ENCODE measurements around the gene MYO18B. TPM values are rescaled to one million over a fixed set of nuclear protein-coding genes. Genes with fewer than 3 reads are reported as not detected.

Gene MYO18B
- total and polyA plus RNA-seq, 2 of the 4 experiments (the other 2 are of a cell fraction), result under 0.01 TPM; not detected in 1

DNA sequence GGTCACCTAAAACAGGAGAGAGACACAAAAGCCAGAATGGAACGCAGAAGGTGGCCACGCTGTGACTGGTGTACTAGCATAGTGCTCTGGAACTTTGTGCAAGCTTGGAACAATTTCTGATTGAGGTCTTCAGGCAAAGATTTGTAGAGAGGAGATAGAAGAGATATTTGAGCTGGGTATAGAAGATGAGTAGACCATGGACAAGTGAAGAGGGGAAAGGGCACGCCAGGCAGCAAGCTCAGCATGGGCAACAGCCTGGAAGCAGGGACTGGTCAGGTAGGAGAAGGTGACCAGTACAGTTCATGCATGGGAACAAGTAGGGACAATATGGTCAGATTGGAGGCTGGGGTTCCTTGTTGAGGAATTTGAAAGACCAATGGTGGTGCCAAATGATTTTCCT, 24.4 kb downstream of the MYO18B start:
- no peak overlapping the region for H2AK5ac ChIP-seq (ENCODE audit: low read depth, low read length)
- H3K18ac ChIP-seq (ENCODE audit: low read depth, low read length), result no peak overlapping the region
- H3K4me3 ChIP-seq (ENCODE audit: insufficient read depth, low read depth, low read length), result no peak overlapping the region
- ChIA-PET CTCF (no interaction called here), POLR2A (ENCODE audit: unreplicated experiment) (no interaction called here)
- no peaks in the 10 kb centered on the region for H3K79me1 ChIP-seq (ENCODE audit: low read depth in 1 of 2, low read length in 2 of 2)
- BruUV-seq (replicated peaks), result no TSS peak
- H4K20me1 ChIP-seq (ENCODE audit: insufficient read depth, low read length), result no peaks in the 10 kb centered on the region
- H3K56ac ChIP-seq (ENCODE audit: extremely low read depth, insufficient read depth, low read length), result no peak overlapping the region
- no peak overlapping the region for H3K4ac ChIP-seq (ENCODE audit: low read depth, low read length)
- H2BK15ac ChIP-seq (ENCODE audit: low read depth, low read length), result no peak overlapping the region
- DNase-seq (no peak), ATAC-seq (ENCODE audit: low read depth) (no peak)
- no peak overlapping the region for H3K9ac ChIP-seq (ENCODE audit: low read depth, low read length)
- 82% methylated on average over 2 of the region's 3 CpGs; no CpG with 5 or more reads in 1 of the 2 experiments for WGBS, 2 experiments (ENCODE audit: extremely low coverage in 2 of 2, insufficient read length in 1 of 2)
- H4K8ac ChIP-seq (ENCODE audit: low read depth in 2 of 2, low read length in 2 of 2), result no peak overlapping the region
- peaks cover 14% of the 10 kb centered on the region for H3K9me3 ChIP-seq (ENCODE audit: control insufficient read depth, insufficient read depth, low read length)
- no peak overlapping the region for H3K14ac ChIP-seq (replicated peaks; ENCODE audit: low read depth, low read length)
- no peak overlapping the region for H2BK120ac ChIP-seq (ENCODE audit: low read depth, low read length)
- H2BK20ac ChIP-seq (ENCODE audit: low read depth, low read length), result no peak overlapping the region
- no peak overlapping the region for H2AFZ ChIP-seq (replicated peaks; ENCODE audit: low read length, poor library complexity)
- intact Hi-C loops (cut with micrococcal nuclease), result no loop called here
- H2BK5ac ChIP-seq (ENCODE audit: low read depth, low read length, poor library complexity, severe bottlenecking), result no peak overlapping the region
- H3K27me3 ChIP-seq (ENCODE audit: control insufficient read depth, insufficient read depth, low read length), result peaks cover 3% of the 10 kb centered on the region; the same call in 1 of the 2 replicates
- no peaks in the 10 kb centered on the region for H3K36me3 ChIP-seq (ENCODE audit: control insufficient read depth, insufficient read depth, low read length)
- no peak overlapping the region for H4K91ac ChIP-seq (ENCODE audit: insufficient read depth, low read depth, low read length)
- no peak overlapping the region for H4K5ac ChIP-seq (ENCODE audit: low read depth, low read length)
- no peak overlapping the region for H3K4me2 ChIP-seq (ENCODE audit: low read depth, low read length)
- no peak overlapping the region for H2AK9ac ChIP-seq (replicated peaks; ENCODE audit: low read depth, low read length, poor library complexity)
- in situ Hi-C loops (cut with MboI; ENCODE audit: low sequenced_read_pairs), result no loop called here
- dilution Hi-C loops (cut with HindIII; ENCODE audit: low sequenced_read_pairs, unreplicated experiment), result no loop called here
- H3K9me1 ChIP-seq (ENCODE audit: insufficient read depth, low read length), result no peaks in the 10 kb centered on the region
- H3K4me1 ChIP-seq (ENCODE audit: control insufficient read depth, insufficient read depth, low read length), result no peaks in the 10 kb centered on the region
- no peak for TF ChIP-seq CEBPB (IDR thresholded peaks at IDR 0.05; ENCODE audit: low read depth, low read length)
- TF ChIP-seq, protein P1, sequence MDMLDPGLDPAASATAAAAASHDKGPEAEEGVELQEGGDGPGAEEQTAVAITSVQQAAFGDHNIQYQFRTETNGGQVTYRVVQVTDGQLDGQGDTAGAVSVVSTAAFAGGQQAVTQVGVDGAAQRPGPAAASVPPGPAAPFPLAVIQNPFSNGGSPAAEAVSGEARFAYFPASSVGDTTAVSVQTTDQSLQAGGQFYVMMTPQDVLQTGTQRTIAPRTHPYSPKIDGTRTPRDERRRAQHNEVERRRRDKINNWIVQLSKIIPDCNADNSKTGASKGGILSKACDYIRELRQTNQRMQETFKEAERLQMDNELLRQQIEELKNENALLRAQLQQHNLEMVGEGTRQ (IDR thresholded peaks at IDR 0.05; ENCODE audit: low read depth, low read length), result no peak
- TF ChIP-seq, protein P2, sequence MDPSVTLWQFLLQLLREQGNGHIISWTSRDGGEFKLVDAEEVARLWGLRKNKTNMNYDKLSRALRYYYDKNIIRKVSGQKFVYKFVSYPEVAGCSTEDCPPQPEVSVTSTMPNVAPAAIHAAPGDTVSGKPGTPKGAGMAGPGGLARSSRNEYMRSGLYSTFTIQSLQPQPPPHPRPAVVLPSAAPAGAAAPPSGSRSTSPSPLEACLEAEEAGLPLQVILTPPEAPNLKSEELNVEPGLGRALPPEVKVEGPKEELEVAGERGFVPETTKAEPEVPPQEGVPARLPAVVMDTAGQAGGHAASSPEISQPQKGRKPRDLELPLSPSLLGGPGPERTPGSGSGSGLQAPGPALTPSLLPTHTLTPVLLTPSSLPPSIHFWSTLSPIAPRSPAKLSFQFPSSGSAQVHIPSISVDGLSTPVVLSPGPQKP (IDR thresholded peaks at IDR 0.05; ENCODE audit: borderline replicate concordance, low read depth, low read length), result no peak
- TF ChIP-seq FOS (IDR thresholded peaks at IDR 0.05; ENCODE audit: low read depth, low read length), result no peak
- no peak overlapping the region for H3K27ac ChIP-seq (ENCODE audit: insufficient read depth, low read length)
- no peak overlapping the region for H3K23ac ChIP-seq (ENCODE audit: low read depth, low read length)
